Small intestine (tissue), 16 donors: Measurements from ENCODE around the gene NAP1L4. TPM values are rescaled to one million over a fixed set of nuclear protein-coding genes. Genes with fewer than 3 reads are reported as not detected.

Experiments
- DNase-seq, 2 donors: peaks; one replicate each; pipeline versions ENCODE4 v3.0.0 to v3.0.0-alpha.2; 2013
- FAIRE-seq: peaks from 2 replicates; lab custom pipeline; 2012; peaks lifted over from hg19 to GRCh38; lab: Jason Lieb, UNC
- H3K27ac ChIP-seq, 3 donors: one replicate each; pipeline ENCODE4 v1.5.1; 2013; ENCODE audit warnings: low read length in 2 of 3, mild to moderate bottlenecking in 2 of 3, control low read depth in 1 of 3, inconsistent platforms in 1 of 3, low read depth in 1 of 3, moderate library complexity in 1 of 3
- H3K27me3 ChIP-seq, 3 donors: one replicate each; pipeline ENCODE4 v1.6.1; 2013; ENCODE audit warnings: low read length in 3 of 3, inconsistent platforms in 1 of 3; ENCODE audit not compliant: control insufficient read depth in 3 of 3, insufficient read depth in 3 of 3
- H3K36me3 ChIP-seq, 3 donors: one replicate each; pipeline ENCODE4 v1.6.1; 2013; ENCODE audit warnings: low read length in 3 of 3, inconsistent platforms in 1 of 3, low read depth in 1 of 3, mild to moderate bottlenecking in 1 of 3, moderate library complexity in 1 of 3; ENCODE audit not compliant: control insufficient read depth in 3 of 3, insufficient read depth in 2 of 3
- H3K4me1 ChIP-seq, 3 donors: one replicate each; pipeline ENCODE4 v1.6.1; 2013; ENCODE audit warnings: low read length in 2 of 3, inconsistent platforms in 1 of 3, low read depth in 1 of 3, mild to moderate bottlenecking in 1 of 3, moderate library complexity in 1 of 3; ENCODE audit not compliant: control insufficient read depth in 3 of 3, insufficient read depth in 2 of 3
- H3K4me3 ChIP-seq, 3 donors: one replicate each; pipeline ENCODE4 v1.5.1; 2013; ENCODE audit warnings: low read length in 3 of 3, control low read depth in 1 of 3, inconsistent platforms in 1 of 3, low read depth in 1 of 3, mild to moderate bottlenecking in 1 of 3, moderate library complexity in 1 of 3
- H3K9me3 ChIP-seq, 2 donors: one replicate each; pipeline ENCODE4 v1.6.1; 2013; ENCODE audit warnings: low read depth in 1 of 2, low read length in 1 of 2; ENCODE audit not compliant: control insufficient read depth in 2 of 2, insufficient read depth in 1 of 2
- WGBS, 3 donors: extraction: QIAGEN DNeasy Blood & Tissue Kit; methylation state at CpG; one replicate each; pipeline ENCODE4 v1.1.7; 2013; 5-methylcytosine and 5-hydroxymethylcytosine counted together
- long read RNA-seq, 10 donors: transcript quantifications; one replicate each; lab custom pipeline, GENCODE V29; 2026
- polyA plus RNA-seq, 4 donors: library from polyadenylated mRNA; stranded (reverse) in 3 of 4; unstranded in 1 of 4; fragments of 200-250 nt in 3 of 4; fragments of 120-200 nt in 1 of 4; gene quantifications; one replicate each; pipeline versions ENCODE4 v1.2.1 to v1.2.3, GENCODE V29; 2013
- donor health status: healthy with polysubstance abuse.
- donor health status: control.
- donor health status: control.
- donor health status: Bipolar disorder and iron deficiency.
- donor health status: healthy.

NAP1L4 gene, protein sequence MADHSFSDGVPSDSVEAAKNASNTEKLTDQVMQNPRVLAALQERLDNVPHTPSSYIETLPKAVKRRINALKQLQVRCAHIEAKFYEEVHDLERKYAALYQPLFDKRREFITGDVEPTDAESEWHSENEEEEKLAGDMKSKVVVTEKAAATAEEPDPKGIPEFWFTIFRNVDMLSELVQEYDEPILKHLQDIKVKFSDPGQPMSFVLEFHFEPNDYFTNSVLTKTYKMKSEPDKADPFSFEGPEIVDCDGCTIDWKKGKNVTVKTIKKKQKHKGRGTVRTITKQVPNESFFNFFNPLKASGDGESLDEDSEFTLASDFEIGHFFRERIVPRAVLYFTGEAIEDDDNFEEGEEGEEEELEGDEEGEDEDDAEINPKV
- polyA plus RNA-seq, result 100 to 1,000 TPM in 1 of 4 donors, 10 to 100 TPM in 3; 75.1 to 108 (median 84.6) TPM
- long read RNA-seq, donor 1, transcript NAP1L4-214 (3 exons, 644 nt), result minor isoform, 6 of 49 reads
- long read RNA-seq, donor 1, transcript NAP1L4-222 (15 exons, 2,479 nt), result major isoform, 11 of 49 reads
- long read RNA-seq, donor 1, partial matches to known transcripts, result 29 of 49 reads
- long read RNA-seq, donor 1, other reads (novel, unspliced or antisense), result 0 of 49 reads
- long read RNA-seq, donor 2, partial matches to known transcripts, result 0 of 4 reads
- long read RNA-seq, donor 2, other reads (novel, unspliced or antisense), result 0 of 4 reads
- long read RNA-seq, donor 3, partial matches to known transcripts, result 5 of 8 reads
- long read RNA-seq, donor 3, other reads (novel, unspliced or antisense), result 0 of 8 reads
- long read RNA-seq, donor 4, result 0 reads
- long read RNA-seq, donor 5, partial matches to known transcripts, result 0 of 1 reads
- long read RNA-seq, donor 5, other reads (novel, unspliced or antisense), result 0 of 1 reads
- long read RNA-seq, donor 6, transcript NAP1L4-222 (15 exons, 2,479 nt), result major isoform, 5 of 7 reads
- long read RNA-seq, donor 6, partial matches to known transcripts, result 0 of 7 reads
- long read RNA-seq, donor 6, other reads (novel, unspliced or antisense), result 0 of 7 reads
- long read RNA-seq, donor 7, result 0 reads
- long read RNA-seq, donor 8, partial matches to known transcripts, result 0 of 1 reads
- long read RNA-seq, donor 8, other reads (novel, unspliced or antisense), result 0 of 1 reads
- long read RNA-seq, donor 9, partial matches to known transcripts, result 0 of 1 reads
- long read RNA-seq, donor 9, other reads (novel, unspliced or antisense), result 0 of 1 reads
- long read RNA-seq, donor 10, partial matches to known transcripts, result 8 of 15 reads
- long read RNA-seq, donor 10, other reads (novel, unspliced or antisense), result 0 of 15 reads

DNA sequence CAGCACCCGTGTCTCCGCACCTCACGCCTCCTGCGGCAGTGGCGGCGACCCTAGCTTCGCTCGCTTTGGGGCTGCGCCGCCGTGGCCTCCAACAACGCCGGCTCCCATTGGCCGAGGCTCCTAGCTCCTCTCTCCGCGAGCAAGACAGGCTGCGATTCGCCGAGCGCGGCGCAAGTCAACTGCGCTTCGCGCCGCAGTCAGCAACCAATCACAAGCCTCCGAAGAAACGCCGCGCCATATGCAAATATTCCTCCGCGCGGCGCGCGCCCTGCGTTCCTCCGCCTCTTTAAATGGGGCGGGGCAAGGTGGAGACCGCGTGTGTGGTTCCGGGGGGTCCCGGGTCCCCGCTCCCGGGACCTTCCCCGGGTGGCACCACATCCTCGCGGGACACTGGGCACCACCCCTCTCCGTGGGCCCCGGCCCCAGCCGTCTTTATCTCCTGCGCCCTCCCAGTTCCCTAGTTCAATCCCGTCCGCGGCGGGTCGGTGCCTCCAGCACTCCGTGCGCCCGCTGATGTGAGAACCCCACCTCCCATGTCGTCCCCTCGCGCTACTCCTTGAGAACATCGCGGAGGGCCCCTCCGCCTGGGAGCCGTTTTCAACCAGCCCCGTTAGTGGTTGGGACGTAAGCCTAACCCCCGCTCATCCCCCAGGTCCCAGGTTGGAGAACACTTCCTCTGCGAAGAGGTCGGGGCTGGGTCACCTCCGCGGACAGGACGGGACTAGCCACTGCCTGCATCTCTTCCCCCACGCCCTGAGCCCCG is at the start of gene NAP1L4:
TSS of gene NAP1L4 (minus strand) at position 96 of the 763 bp plus-strand sequence. CDS start 13,109 bp downstream, outside the sequence.
- FAIRE-seq (no peak), DNase-seq (peak; percentile 97 to 100)
- Histone ChIP-seq H3K27ac (peak within 1 kb of the TSS; percentile 98 to 99 (median 99)), H3K9me3 (no peaks in the 10 kb centered on the region), H3K4me3 (peak within 1 kb of the TSS; percentile 73 to 97 (median 80)), H3K36me3 (peaks cover 0 to 4% (median 0%) of the 10 kb centered on the region in 3 donors), H3K4me1 (peaks cover 0 to 13% (median 5%) of the 10 kb centered on the region in 3 donors), H3K27me3 (no peaks in the 10 kb centered on the region)
- 0 to 1% (median 0%) methylated on average over 66 to 77 of the region's 77 CpGs for WGBS, 3 donors

GRCh38 chr11:3040881-3041280 is 48.8 kb upstream of the NAP1L4 start:
- Histone ChIP-seq H3K27ac (no peak overlapping the region), H3K4me1 (peaks cover 0 to 21% (median 3%) of the 10 kb centered on the region in 3 donors), H3K4me3 (no peak overlapping the region), H3K36me3 (peaks cover 8 to 81% (median 14%) of the 10 kb centered on the region in 3 donors), H3K27me3 (no peaks in the 10 kb centered on the region), H3K9me3 (no peaks in the 10 kb centered on the region)
- no peak for DNase-seq
- WGBS, 3 donors, result 92 to 98% (median 95%) methylated on average over 9 of the region's 9 CpGs
- no peak for FAIRE-seq

- H3K9me3 ChIP-seq, result no peaks in the 10 kb centered on the region
- H3K36me3 ChIP-seq, result peaks cover 12 to 69% (median 21%) of the 10 kb centered on the region in 3 donors
- WGBS, 3 donors, result 80 to 85% (median 85%) methylated on average over 12 of the region's 12 CpGs
- DNase-seq (no peak), FAIRE-seq (no peak)
- no peaks in the 10 kb centered on the region for H3K27me3 ChIP-seq
- peaks cover 0 to 16% (median under 1%) of the 10 kb centered on the region in 3 donors for H3K4me1 ChIP-seq
- no peak overlapping the region for H3K4me3 ChIP-seq
- H3K27ac ChIP-seq, result no peak overlapping the region
These were observed 45.8 kb upstream of the NAP1L4 start for GRCh38 chr11:3037945-3038271.

DNA sequence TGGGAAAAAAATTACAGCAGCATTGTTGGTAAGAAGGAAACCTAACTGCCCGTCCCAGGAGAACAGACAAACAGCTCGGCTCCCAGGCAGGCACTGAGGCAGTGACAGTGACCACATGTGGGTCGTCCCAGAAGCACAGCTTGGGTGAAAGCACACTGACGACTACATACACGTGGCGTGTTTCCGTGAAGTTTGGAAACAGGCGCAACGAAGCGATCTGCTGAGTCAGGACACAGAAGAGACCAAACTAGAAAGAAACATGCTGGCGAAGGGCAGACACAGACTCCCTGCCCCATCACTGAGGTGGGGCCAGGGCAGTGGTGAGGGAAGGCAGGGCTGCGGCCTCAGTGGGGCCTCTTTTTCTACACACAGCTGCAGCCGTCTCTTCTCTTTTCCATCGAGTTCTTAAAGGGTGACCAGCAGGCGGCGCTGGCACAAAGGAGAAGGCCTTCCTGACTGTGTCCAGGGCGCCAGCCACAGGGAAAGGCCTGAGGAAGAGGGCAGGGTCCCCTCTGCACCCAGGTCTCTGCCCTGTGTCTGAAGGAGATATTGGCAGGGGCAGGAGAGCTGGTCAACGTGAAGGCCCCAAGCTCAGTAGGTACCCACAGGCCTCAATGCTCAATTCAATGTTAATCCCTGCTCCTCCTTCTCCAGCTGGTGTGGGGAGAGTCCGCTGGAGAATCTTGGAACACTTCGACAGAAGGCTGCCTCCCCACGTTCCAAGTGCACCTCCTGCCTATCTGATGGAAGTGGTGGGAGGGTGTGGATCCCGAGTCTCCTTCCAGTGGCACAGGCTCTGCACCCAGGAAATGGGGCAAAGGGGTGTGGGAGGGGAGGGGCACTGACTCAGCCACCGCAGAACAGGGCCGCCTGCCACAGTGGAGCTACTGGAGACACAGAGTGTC is 45.2 kb upstream of the NAP1L4 start:
- Histone ChIP-seq H3K9me3 (no peaks in the 10 kb centered on the region), H3K4me3 (no peak overlapping the region), H3K27me3 (no peaks in the 10 kb centered on the region), H3K36me3 (peaks cover 12 to 69% (median 23%) of the 10 kb centered on the region in 3 donors), H3K4me1 (peaks cover 0 to 10% (median 0%) of the 10 kb centered on the region in 3 donors), H3K27ac (no peak overlapping the region)
- FAIRE-seq (no peak), DNase-seq (peak; percentile 79 to 84)
- WGBS, 3 donors, result 52 to 62% (median 57%) methylated on average over 22 to 24 of the region's 24 CpGs

DNA sequence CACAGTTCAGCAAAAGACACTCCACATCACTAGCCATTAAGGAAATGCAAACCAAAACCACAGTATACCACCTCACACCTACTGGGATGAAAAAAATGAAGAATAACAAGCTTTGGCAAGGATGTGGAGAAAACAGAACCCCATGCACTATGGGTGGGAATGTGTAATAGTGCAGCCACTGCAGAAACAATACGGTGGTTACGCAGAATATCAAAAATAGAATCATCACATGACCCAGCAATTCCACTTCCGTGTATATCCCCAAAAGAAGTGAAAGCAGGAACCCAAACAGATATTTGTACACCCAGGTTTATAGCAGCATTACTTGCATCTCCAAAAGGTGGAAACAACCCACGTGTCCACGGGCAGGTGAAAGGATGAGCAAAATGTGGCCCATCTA is 44.3 kb upstream of the NAP1L4 start:
- Histone ChIP-seq H3K9me3 (no peaks in the 10 kb centered on the region), H3K27ac (no peak overlapping the region), H3K27me3 (no peaks in the 10 kb centered on the region), H3K4me1 (peaks cover 0 to 4% (median 0%) of the 10 kb centered on the region in 3 donors), H3K36me3 (peaks cover 15 to 65% (median 22%) of the 10 kb centered on the region in 3 donors), H3K4me3 (no peak overlapping the region)
- DNase-seq, result no peak
- FAIRE-seq, result no peak
- 79 to 91% (median 84%) methylated on average over 5 of the region's 5 CpGs for WGBS, 3 donors

DNA sequence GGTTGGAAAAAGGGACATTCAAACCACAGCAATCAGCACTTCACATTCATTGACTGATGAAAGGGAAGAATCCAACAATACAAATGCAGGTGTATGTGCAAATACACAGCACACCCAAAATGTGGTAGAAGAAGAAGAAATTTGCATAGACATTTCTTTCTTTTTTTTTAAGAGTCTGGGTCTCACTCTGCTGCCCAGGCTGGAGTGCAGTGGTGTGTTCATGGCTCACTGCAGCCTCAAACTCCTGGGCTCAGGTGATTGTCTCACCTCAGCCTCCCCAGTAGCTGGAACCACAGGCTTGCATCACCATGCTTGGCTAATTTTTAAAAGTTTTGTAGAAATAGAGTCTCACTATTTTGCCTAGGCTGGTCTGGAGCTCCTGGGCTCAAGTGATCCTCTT is 43.2 kb upstream of the NAP1L4 start:
- no peak for DNase-seq
- Histone ChIP-seq H3K4me1 (no peaks in the 10 kb centered on the region), H3K9me3 (no peaks in the 10 kb centered on the region), H3K4me3 (no peak overlapping the region), H3K27me3 (no peaks in the 10 kb centered on the region), H3K36me3 (peaks cover 15 to 59% (median 20%) of the 10 kb centered on the region in 3 donors), H3K27ac (no peak overlapping the region)
- no peak for FAIRE-seq
